ENCODE measurements around the gene XRRA1.

Gene XRRA1

GRCh38 chr11:74951226-74951625 lies 2.3 kb upstream of the XRRA1 start:
- DNase-seq (ENCODE audit: low read depth) = no peak

GRCh38 chr11:74950374-74950969 lies 1.6 kb upstream of the XRRA1 start:
- no peak for DNase-seq (ENCODE audit: low read depth)

GRCh38 chr11:74949753-74950137 lies 854 bp upstream of the XRRA1 start:
- DNase-seq (ENCODE audit: low read depth) = no peak

- DNase-seq (ENCODE audit: low read depth) = no peak
These were observed 369 bp downstream of the XRRA1 start for GRCh38 chr11:74948546-74948897.

- DNase-seq (ENCODE audit: low read depth) = no peak
These were observed 6.7 kb downstream of the XRRA1 start for GRCh38 chr11:74942073-74942759.

- no peak for DNase-seq (ENCODE audit: low read depth)
These were observed 7.4 kb downstream of the XRRA1 start for GRCh38 chr11:74941492-74941891.

- no peak for DNase-seq (ENCODE audit: low read depth)
These were observed 11.0 kb downstream of the XRRA1 start for GRCh38 chr11:74937696-74938475.

GRCh38 chr11:74936976-74937375 lies 11.9 kb downstream of the XRRA1 start:
- DNase-seq (ENCODE audit: low read depth) = no peak

- DNase-seq (ENCODE audit: low read depth) = no peak
These were observed 12.8 kb downstream of the XRRA1 start for GRCh38 chr11:74936087-74936486.

GRCh38 chr11:74935285-74935684 lies 13.6 kb downstream of the XRRA1 start:
- DNase-seq (ENCODE audit: low read depth) = no peak

- DNase-seq (ENCODE audit: low read depth) = no peak
These were observed 15.1 kb downstream of the XRRA1 start for GRCh38 chr11:74933765-74934164.

GRCh38 chr11:74932797-74933196 lies 16.1 kb downstream of the XRRA1 start:
- DNase-seq (ENCODE audit: low read depth) = no peak

GRCh38 chr11:74932169-74932568 lies 16.7 kb downstream of the XRRA1 start:
- no peak for DNase-seq (ENCODE audit: low read depth)

- peak; percentile 58 for DNase-seq (ENCODE audit: low read depth)
These were observed 19.2 kb downstream of the XRRA1 start for GRCh38 chr11:74929431-74930363.

GRCh38 chr11:74927496-74927895 lies 21.4 kb downstream of the XRRA1 start:
- no peak for DNase-seq (ENCODE audit: low read depth)

GRCh38 chr11:74926304-74927030 lies 22.4 kb downstream of the XRRA1 start:
- no peak for DNase-seq (ENCODE audit: low read depth)

GRCh38 chr11:74925281-74925680 lies 23.6 kb downstream of the XRRA1 start:
- no peak for DNase-seq (ENCODE audit: low read depth)

- DNase-seq (ENCODE audit: low read depth) = no peak
These were observed 25.8 kb downstream of the XRRA1 start for GRCh38 chr11:74923125-74923524.

- DNase-seq (ENCODE audit: low read depth) = no peak
These were observed 39.1 kb downstream of the XRRA1 start for GRCh38 chr11:74909812-74910211.

- no peak for DNase-seq (ENCODE audit: low read depth)
These were observed 39.5 kb downstream of the XRRA1 start for GRCh38 chr11:74909385-74909784.

GRCh38 chr11:74905326-74905725 lies 43.6 kb downstream of the XRRA1 start:
- no peak for DNase-seq (ENCODE audit: low read depth)

- DNase-seq (ENCODE audit: low read depth) = no peak
These were observed 46.5 kb downstream of the XRRA1 start for GRCh38 chr11:74902342-74902741.

Measured in activated T-cell treated with anti-CD3 and anti-CD28 coated beads for 24 hours (primary cell).